Fibroblast of lung (primary cell): ENCODE results near the gene ITPRIPL1. TPM values are rescaled to one million over a fixed set of nuclear protein-coding genes. Genes with fewer than 3 reads are reported as not detected.

Experiments used
- DNase-seq, 2 donors: peaks; one replicate each; pipeline versions ENCODE4 v3.0.0 to v3.0.0-alpha.2; 2010; ENCODE audit warnings: low read depth in 2 of 2
- H2AFZ ChIP-seq: 2 replicates; pipeline ENCODE4 v1.5.1; 2012; ENCODE audit warnings: low read length, control low read depth, inconsistent platforms
- H3K27ac ChIP-seq: 2 replicates; pipeline ENCODE4 v1.5.1; 2011; ENCODE audit warnings: low read length, control low read depth; ENCODE audit not compliant: insufficient read depth
- H3K27me3 ChIP-seq: 2 replicates; pipeline ENCODE4 v1.5.1; 2011; ENCODE audit warnings: mild to moderate bottlenecking, low read length; ENCODE audit not compliant: control insufficient read depth, insufficient read depth
- H3K36me3 ChIP-seq: 2 replicates; pipeline ENCODE4 v1.5.1; 2011; ENCODE audit warnings: low read length; ENCODE audit not compliant: control insufficient read depth, insufficient read depth
- H3K4me1 ChIP-seq: 2 replicates; pipeline ENCODE4 v1.5.1; 2011; ENCODE audit warnings: low read length; ENCODE audit not compliant: control insufficient read depth, insufficient read depth; ENCODE audit errors: extremely low read depth
- H3K4me2 ChIP-seq: 2 replicates; pipeline ENCODE4 v1.5.1; 2011; ENCODE audit warnings: low read length, control low read depth; ENCODE audit not compliant: insufficient read depth; ENCODE audit errors: extremely low read depth
- H3K4me3 ChIP-seq, 4 experiments: fragments of 200-600 bp in 1 of 4; sonication (generic) in 1 of 4; replicated peaks in 1 of 4; 2 replicates each; pipeline ENCODE4 v1.5.1; 2011 to 2016; ENCODE audit warnings: low read length in 4 of 4, low read depth in 3 of 4, mild to moderate bottlenecking in 3 of 4, control low read depth in 2 of 4, inconsistent platforms in 1 of 4, mixed read lengths in 1 of 4; ENCODE audit not compliant: insufficient read depth in 1 of 4; ENCODE audit errors: control extremely low read depth in 1 of 4
- H3K79me2 ChIP-seq: 2 replicates; pipeline ENCODE4 v1.5.1; 2012; ENCODE audit warnings: mild to moderate bottlenecking, low read length, inconsistent platforms; ENCODE audit not compliant: control insufficient read depth, insufficient read depth
- H3K9ac ChIP-seq: 2 replicates; pipeline ENCODE4 v1.5.1; 2011; ENCODE audit warnings: mild to moderate bottlenecking, low read length, control low read depth; ENCODE audit not compliant: insufficient read depth
- H3K9me3 ChIP-seq: 2 replicates; pipeline ENCODE4 v1.5.1; 2012; ENCODE audit warnings: low read depth, low read length; ENCODE audit not compliant: control insufficient read depth, insufficient read depth
- H4K20me1 ChIP-seq: 2 replicates; pipeline ENCODE4 v1.5.1; 2011; ENCODE audit warnings: low read length; ENCODE audit not compliant: control insufficient read depth, insufficient read depth; ENCODE audit errors: extremely low read depth
- EZH2 ChIP-seq: IDR thresholded peaks from 2 replicates; pipeline ENCODE4 v1.5.1; 2012; ENCODE audit warnings: low read length, control low read depth, mild to moderate bottlenecking; ENCODE audit errors: missing control alignments
- polyA plus RNA-seq, 2 donors: library from polyadenylated mRNA; depleted of rRNA in 1 of 2; stranded (reverse) in 1 of 2; unstranded in 1 of 2; fragments of >200 nt; gene quantifications; 2 replicates each; pipeline ENCODE4 v1.2.1, GENCODE V29; 2011 to 2012; ENCODE audit warnings: missing spikeins in 1 of 2
- total RNA-seq: library from RNA; depleted of rRNA; stranded (reverse); fragments of >200 nt; gene quantifications from 2 replicates; pipeline ENCODE4 v1.2.1, GENCODE V29; 2014
- TF ChIP-seq, protein P1 (sequence below), 2 donors: IDR thresholded peaks in 1 of 2; conservative IDR thresholded peaks in 1 of 2; 1 replicate in 1 of 2; 2 replicates in 1 of 2; pipeline ENCODE4 v1.5.1; 2011 to 2012; ENCODE audit warnings: low read length in 2 of 2, control low read depth in 1 of 2, inconsistent platforms in 1 of 2, low read depth in 1 of 2, mild to moderate bottlenecking in 1 of 2

ITPRIPL1 gene
- total and polyA plus RNA-seq, 2 donors (not counting 1 experiment from before 2014, with no cell fraction given), result 2.0 to 4.1 TPM

DNA sequence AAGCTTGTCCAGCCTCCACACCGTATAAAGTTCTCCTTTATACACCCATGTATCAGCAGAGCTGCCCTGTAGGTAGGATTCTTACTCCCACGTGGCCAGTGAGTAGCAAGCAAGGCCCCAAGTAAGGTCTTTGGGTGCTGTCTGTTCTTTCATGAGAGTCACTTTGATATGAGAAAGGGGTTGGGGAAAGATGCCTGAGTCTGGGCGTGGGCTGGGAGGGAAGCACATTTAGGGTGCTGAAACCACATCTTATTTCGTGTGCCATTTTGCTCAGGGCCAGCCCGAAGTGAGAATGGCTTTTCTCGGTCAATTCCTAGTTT is 436 bp upstream of the ITPRIPL1 start:
- H3K9me3 ChIP-seq, result no peaks in the 10 kb centered on the region
- no peak overlapping the region for H3K9ac ChIP-seq
- TF ChIP-seq, protein P1, sequence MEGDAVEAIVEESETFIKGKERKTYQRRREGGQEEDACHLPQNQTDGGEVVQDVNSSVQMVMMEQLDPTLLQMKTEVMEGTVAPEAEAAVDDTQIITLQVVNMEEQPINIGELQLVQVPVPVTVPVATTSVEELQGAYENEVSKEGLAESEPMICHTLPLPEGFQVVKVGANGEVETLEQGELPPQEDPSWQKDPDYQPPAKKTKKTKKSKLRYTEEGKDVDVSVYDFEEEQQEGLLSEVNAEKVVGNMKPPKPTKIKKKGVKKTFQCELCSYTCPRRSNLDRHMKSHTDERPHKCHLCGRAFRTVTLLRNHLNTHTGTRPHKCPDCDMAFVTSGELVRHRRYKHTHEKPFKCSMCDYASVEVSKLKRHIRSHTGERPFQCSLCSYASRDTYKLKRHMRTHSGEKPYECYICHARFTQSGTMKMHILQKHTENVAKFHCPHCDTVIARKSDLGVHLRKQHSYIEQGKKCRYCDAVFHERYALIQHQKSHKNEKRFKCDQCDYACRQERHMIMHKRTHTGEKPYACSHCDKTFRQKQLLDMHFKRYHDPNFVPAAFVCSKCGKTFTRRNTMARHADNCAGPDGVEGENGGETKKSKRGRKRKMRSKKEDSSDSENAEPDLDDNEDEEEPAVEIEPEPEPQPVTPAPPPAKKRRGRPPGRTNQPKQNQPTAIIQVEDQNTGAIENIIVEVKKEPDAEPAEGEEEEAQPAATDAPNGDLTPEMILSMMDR (conservative IDR thresholded peaks at IDR 0.05 in 1 of 2, IDR thresholded peaks at IDR 0.05 in 1 of 2; ENCODE audit: low read depth in 1 of 2, low read length in 2 of 2), result no peak
- no peak for TF ChIP-seq EZH2
- no peaks in the 10 kb centered on the region for H3K36me3 ChIP-seq
- no peaks in the 10 kb centered on the region for H4K20me1 ChIP-seq
- H3K4me2 ChIP-seq, result peak overlapping the region; percentile 21
- peak overlapping the region; percentile 27 for H2AFZ ChIP-seq
- H3K79me2 ChIP-seq, result no peaks in the 10 kb centered on the region
- H3K4me1 ChIP-seq, result peaks cover 5% of the 10 kb centered on the region
- peak overlapping the region in 2 of 4 experiments; percentile 49 to 62 for H3K4me3 ChIP-seq
- no peak overlapping the region for H3K27ac ChIP-seq
- no peak for DNase-seq
- no peaks in the 10 kb centered on the region for H3K27me3 ChIP-seq

DNA sequence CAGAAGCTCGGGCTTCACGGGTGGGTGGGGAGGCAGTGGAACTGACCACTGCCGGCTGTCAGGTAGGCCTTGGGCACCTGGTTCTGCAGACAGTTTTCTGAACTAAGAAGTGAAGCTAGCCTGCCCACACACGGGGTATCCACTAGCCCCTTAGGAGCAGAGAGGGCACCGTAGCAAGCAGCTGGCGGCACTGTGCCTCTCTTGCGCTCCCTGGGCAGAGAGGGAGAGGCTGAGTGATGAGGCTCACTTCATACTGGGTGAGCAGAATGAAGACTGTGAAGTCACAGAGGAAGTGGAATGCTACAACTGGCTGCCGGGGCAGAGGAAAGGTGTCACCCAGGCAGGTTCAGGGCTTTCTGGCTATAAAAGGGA is 753 bp downstream of the ITPRIPL1 start:
- H2AFZ ChIP-seq, result peak overlapping the region; percentile 27
- no peak overlapping the region for H3K27ac ChIP-seq
- DNase-seq, result no peak
- H3K4me2 ChIP-seq, result peak overlapping the region; percentile 80
- no peak for TF ChIP-seq EZH2
- TF ChIP-seq, protein P1 (conservative IDR thresholded peaks at IDR 0.05 in 1 of 2, IDR thresholded peaks at IDR 0.05 in 1 of 2; ENCODE audit: low read depth in 1 of 2, low read length in 2 of 2), result no peak
- no peaks in the 10 kb centered on the region for H3K9me3 ChIP-seq
- no peaks in the 10 kb centered on the region for H3K27me3 ChIP-seq
- H3K4me1 ChIP-seq, result peaks cover 5% of the 10 kb centered on the region
- no peak overlapping the region for H3K9ac ChIP-seq
- no peaks in the 10 kb centered on the region for H3K79me2 ChIP-seq
- H3K36me3 ChIP-seq, result no peaks in the 10 kb centered on the region
- no peaks in the 10 kb centered on the region for H4K20me1 ChIP-seq
- peak overlapping the region; percentile 49 to 67 (median 58) for H3K4me3 ChIP-seq

DNA sequence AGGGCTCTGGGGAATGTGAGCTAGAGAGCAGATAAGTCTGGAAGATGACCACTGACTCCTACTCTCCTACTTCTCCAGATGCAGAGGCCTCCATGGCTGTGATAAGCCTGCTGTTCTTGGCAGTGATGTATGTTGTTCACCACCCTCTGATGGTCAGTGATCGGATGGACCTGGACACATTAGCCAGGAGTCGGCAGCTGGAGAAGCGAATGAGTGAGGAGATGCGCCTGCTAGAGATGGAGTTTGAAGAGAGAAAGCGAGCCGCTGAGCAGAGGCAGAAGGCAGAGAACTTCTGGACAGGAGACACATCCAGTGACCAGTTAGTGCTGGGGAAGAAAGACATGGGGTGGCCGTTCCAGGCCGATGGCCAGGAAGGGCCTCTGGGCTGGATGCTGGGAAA is 1.4 kb downstream of the ITPRIPL1 start:
- Histone ChIP-seq H4K20me1 (no peaks in the 10 kb centered on the region), H3K36me3 (no peaks in the 10 kb centered on the region), H3K9me3 (no peaks in the 10 kb centered on the region), H3K4me1 (peaks cover 5% of the 10 kb centered on the region), H3K4me2 (no peak overlapping the region), H3K9ac (no peak overlapping the region), H3K27ac (no peak overlapping the region), H3K27me3 (no peaks in the 10 kb centered on the region), H3K4me3 (no peak overlapping the region), H2AFZ (no peak overlapping the region), H3K79me2 (no peaks in the 10 kb centered on the region)
- TF ChIP-seq, protein P1 (conservative IDR thresholded peaks at IDR 0.05 in 1 of 2, IDR thresholded peaks at IDR 0.05 in 1 of 2; ENCODE audit: low read depth in 1 of 2, low read length in 2 of 2), result no peak
- no peak for TF ChIP-seq EZH2
- no peak for DNase-seq
